ENCODE results near the gene NIP7. TPM values are rescaled to one million over a fixed set of nuclear protein-coding genes. Genes with fewer than 3 reads are reported as not detected.

Gene NIP7
- total and polyA plus RNA-seq, 9 of the 15 experiments (the other 6 are each of a cell fraction or from before 2014, with no cell fraction given), result 28.9 to 85.5 (median 72.5) TPM

- Histone ChIP-seq H3K9ac (ENCODE audit: insufficient read depth in 1 of 2, low read depth in 2 of 2, low read length in 2 of 2) (no peak overlapping the region), H4K20me1 (replicated peaks; ENCODE audit: control insufficient read depth, insufficient read depth, low read length) (no peaks in the 10 kb centered on the region), H3K9me3 (replicated peaks; ENCODE audit: control insufficient read depth, insufficient read depth, low read depth, low read length) (no peaks in the 10 kb centered on the region), H3K4me2 (ENCODE audit: insufficient read depth, low read length) (peak overlapping the region; percentile 42; the same call in 1 of the 2 replicates), H2AFZ (ENCODE audit: low read depth, low read length) (no peak overlapping the region), H3K27ac (ENCODE audit: extremely low read depth, low read depth, low read length) (peak overlapping the region; percentile 27; the same call in 1 of the 3 replicates), H3K4me1 (replicated peaks in 1 of 2; ENCODE audit: control insufficient read depth in 2 of 2, insufficient read depth in 2 of 2, low read length in 2 of 2) (peaks cover 4 to 29% of the 10 kb centered on the region in 2 experiments; a peak in 4 of 5 replicates), H3K36me3 (ENCODE audit: control insufficient read depth, insufficient read depth, low read length) (peaks cover 69% of the 10 kb centered on the region), H3K27me3 (ENCODE audit: control insufficient read depth in 2 of 2, insufficient read depth in 2 of 2, low read length in 2 of 2) (no peaks in the 10 kb centered on the region), H3K4me3 (no peak overlapping the region), H3K9me1 (ENCODE audit: control insufficient read depth, insufficient read depth, low read length) (no peaks in the 10 kb centered on the region), H3K79me2 (ENCODE audit: control insufficient read depth, insufficient read depth, low read length) (peaks cover 52% of the 10 kb centered on the region)
- DNase-seq (ENCODE audit: extremely low read depth in 1 of 4, low spot score in 3 of 4) (peak in 1 of 4 experiments; percentile 69), FAIRE-seq (peak; percentile 82), ATAC-seq (peak; percentile 3; the same call in 1 of the 3 replicates)
- CTCF ChIA-PET (ENCODE audit: low intra/inter-chr PET ratio), result no interaction called here
- 74% methylated on average over 2 of the region's 2 CpGs for WGBS (ENCODE audit: insufficient coverage, low coverage, missing lambda C conversion rate)
- intact Hi-C loops (cut with micrococcal nuclease) (loop anchor here (5.0 kb wide), 1 partner anchor 45 kb away; the partner anchor contains the start of genes COG8 and NIP7), in situ Hi-C loops (cut with MboI) (no loop called here)
- no TSS peak for BruUV-seq (replicated peaks)
- POLR2A ChIA-PET, result interaction anchor here (0.6 to 2.5 kb wide), 7 partner anchors 11 to 55 kb away, joined by 3 to 8 read pairs (median 4); partner anchors contain the start of gene PDF
- TF ChIP-seq TAL1 (IDR thresholded peaks at IDR 0.05) (peak; percentile 46), FOSL1 (tag; conservative IDR thresholded peaks at IDR 0.05) (peak; percentile 22; the same call in 1 of the 2 replicates), CBFA2T3 (IDR thresholded peaks at IDR 0.05) (peak; percentile 59), TCF3 (CRISPR knock-in tag; IDR thresholded peaks at IDR 0.05) (peak; percentile 80), DMBX1 (CRISPR knock-in tag; IDR thresholded peaks at IDR 0.05; ENCODE audit: borderline replicate concordance) (0 out of 2 replicates have a peak, but pooled peaks have one; percentile 18), SMAD4 (CRISPR knock-in tag; conservative IDR thresholded peaks at IDR 0.05) (0 out of 2 replicates have a peak, but pooled peaks have one; percentile 37), CEBPB (tag; IDR thresholded peaks at IDR 0.05) (peak; percentile 68), HMBOX1 (IDR thresholded peaks at IDR 0.05) (0 out of 2 replicates have a peak, but pooled peaks have one; percentile 31), EHMT2 (IDR thresholded peaks at IDR 0.05) (peak; percentile 74), PBX2 (CRISPR knock-in tag; IDR thresholded peaks at IDR 0.05; ENCODE audit: low read depth) (no peak), PBX2 (tag; conservative IDR thresholded peaks at IDR 0.05; ENCODE audit: low read depth) (0 out of 2 replicates have a peak, but pooled peaks have one; percentile 12), MNT (conservative IDR thresholded peaks at IDR 0.05) (peak in 1 of 2 experiments; percentile 43; a peak in 1 of 4 replicates), ILK (tag; IDR thresholded peaks at IDR 0.05; ENCODE audit: borderline replicate concordance, low read depth) (no peak), DPF2 (IDR thresholded peaks at IDR 0.05) (peak; percentile 47), CREB3 (tag; conservative IDR thresholded peaks at IDR 0.05; ENCODE audit: low read depth) (no peak), CBFA2T2 (conservative IDR thresholded peaks at IDR 0.05) (0 out of 2 replicates have a peak, but pooled peaks have one; percentile 23), GATA2 (CRISPR knock-in tag; IDR thresholded peaks at IDR 0.05) (peak; percentile 47; the same call in 1 of the 2 replicates)
Observed at GRCh38 chr16:69382421-69382820, 42.8 kb downstream of the NIP7 start.

Data from K562 (cell line).